ENCODE results near the gene SPDYE3.
A peak's percentile ranks its signal among the peaks of the same experiment; 100 is the strongest.
"Not testable (repeated sequence)": the region's sequence is repeated elsewhere in the genome, so short reads cannot be mapped to it uniquely, and the experiment has no call there.

SPDYE3 gene

GRCh38 chr7:100352984-100353684 is 45.6 kb downstream of the SPDYE3 start:
- peak; percentile 22 for DNase-seq

GRCh38 chr7:100353685-100354330 is 46.3 kb downstream of the SPDYE3 start:
- peak; percentile 35 for DNase-seq

- peak; percentile 49 for DNase-seq
Observed at GRCh38 chr7:100356416-100357068, 49.0 kb downstream of the SPDYE3 start.

GRCh38 chr7:100357131-100357561 is 49.6 kb downstream of the SPDYE3 start:
- DNase-seq, result peak; percentile 40

GRCh38 chr7:100358027-100358856 is 50.7 kb downstream of the SPDYE3 start, which contains the start of gene PILRB:
PILRB (plus strand) TSS chr7:100358117; CDS start chr7:100358303, 186 bp downstream.
- peak; percentile 49 for DNase-seq

GRCh38 chr7:100358857-100359212 is 51.3 kb downstream of the SPDYE3 start:
- peak; percentile 39 for DNase-seq

- no peak for DNase-seq
Observed at GRCh38 chr7:100360135-100360854, 52.8 kb downstream of the SPDYE3 start.

- no peak for DNase-seq
Observed at GRCh38 chr7:100363098-100363497, 55.6 kb downstream of the SPDYE3 start.

GRCh38 chr7:100363797-100364196 is 56.3 kb downstream of the SPDYE3 start:
- not testable (repeated sequence) for DNase-seq

GRCh38 chr7:100364480-100364879 is 57.0 kb downstream of the SPDYE3 start:
- DNase-seq, result no peak

GRCh38 chr7:100365998-100366367 is 58.5 kb downstream of the SPDYE3 start:
- not testable (repeated sequence) for DNase-seq

- no peak for DNase-seq
Observed at GRCh38 chr7:100366411-100367250, 59.1 kb downstream of the SPDYE3 start.

- no peak for DNase-seq
Observed at GRCh38 chr7:100367251-100367620, 59.7 kb downstream of the SPDYE3 start.

- no peak for DNase-seq
Observed at GRCh38 chr7:100367676-100368613, 60.4 kb downstream of the SPDYE3 start.

- DNase-seq, result no peak
Observed at GRCh38 chr7:100369105-100369504, 61.6 kb downstream of the SPDYE3 start.

GRCh38 chr7:100370303-100370702 is 62.8 kb downstream of the SPDYE3 start:
- DNase-seq, result peak; percentile 35

GRCh38 chr7:100370746-100371145 is 63.2 kb downstream of the SPDYE3 start:
- DNase-seq, result peak; percentile 48

- DNase-seq, result peak; percentile 60
Observed at GRCh38 chr7:100371561-100372171, 64.2 kb downstream of the SPDYE3 start.
